ENCODE data around the gene L3MBTL4.

Gene L3MBTL4

GRCh38 chr18:6405237-6406074 is 9.3 kb downstream of the L3MBTL4 start:
- H3K27ac ChIP-seq: no peak overlapping the region
- no peak for TF ChIP-seq CTCF (IDR thresholded peaks at IDR 0.05; ENCODE audit: low read depth, low read length, missing control alignments)
- H3K36me3 ChIP-seq (replicated peaks): no peaks in the 10 kb centered on the region
- H3K4me3 ChIP-seq (ENCODE audit: low read depth, low read length): no peak overlapping the region
- peak; percentile 36 for DNase-seq
- in situ Hi-C loops (cut with HindIII; ENCODE audit: low pct_ligation_motif_present, low sequenced_read_pairs): no loop called here
- H3K27me3 ChIP-seq (replicated peaks): no peaks in the 10 kb centered on the region

- H3K27ac ChIP-seq: no peak overlapping the region
- no peaks in the 10 kb centered on the region for H3K36me3 ChIP-seq (replicated peaks)
- TF ChIP-seq CTCF (IDR thresholded peaks at IDR 0.05; ENCODE audit: low read depth, low read length, missing control alignments): no peak
- in situ Hi-C loops (cut with HindIII; ENCODE audit: low pct_ligation_motif_present, low sequenced_read_pairs): no loop called here
- DNase-seq: no peak
- H3K4me3 ChIP-seq (ENCODE audit: low read depth, low read length): no peak overlapping the region
- H3K27me3 ChIP-seq (replicated peaks): no peaks in the 10 kb centered on the region
These were observed 9.9 kb downstream of the L3MBTL4 start for GRCh38 chr18:6404834-6405233.

- H3K36me3 ChIP-seq (replicated peaks): no peaks in the 10 kb centered on the region
- no peak overlapping the region for H3K4me3 ChIP-seq (ENCODE audit: low read depth, low read length)
- no peak for DNase-seq
- H3K27ac ChIP-seq: no peak overlapping the region
- TF ChIP-seq CTCF (IDR thresholded peaks at IDR 0.05; ENCODE audit: low read depth, low read length, missing control alignments): peak; percentile 40
- no peaks in the 10 kb centered on the region for H3K27me3 ChIP-seq (replicated peaks)
- in situ Hi-C loops (cut with HindIII; ENCODE audit: low pct_ligation_motif_present, low sequenced_read_pairs): no loop called here
These were observed 13.0 kb downstream of the L3MBTL4 start for GRCh38 chr18:6401687-6402086.

- Histone ChIP-seq H3K36me3 (replicated peaks) (no peaks in the 10 kb centered on the region), H3K4me3 (ENCODE audit: low read depth, low read length) (no peak overlapping the region), H3K27me3 (replicated peaks) (no peaks in the 10 kb centered on the region), H3K27ac (no peak overlapping the region)
- no peak for TF ChIP-seq CTCF (IDR thresholded peaks at IDR 0.05; ENCODE audit: low read depth, low read length, missing control alignments)
- in situ Hi-C loops (cut with HindIII; ENCODE audit: low pct_ligation_motif_present, low sequenced_read_pairs): no loop called here
- no peak for DNase-seq
These were observed 14.9 kb downstream of the L3MBTL4 start for GRCh38 chr18:6399776-6400175.

GRCh38 chr18:6397931-6398566 is 16.7 kb downstream of the L3MBTL4 start:
- H3K36me3 ChIP-seq (replicated peaks): no peaks in the 10 kb centered on the region
- in situ Hi-C loops (cut with HindIII; ENCODE audit: low pct_ligation_motif_present, low sequenced_read_pairs): no loop called here
- DNase-seq: no peak
- no peak for TF ChIP-seq CTCF (IDR thresholded peaks at IDR 0.05; ENCODE audit: low read depth, low read length, missing control alignments)
- no peak overlapping the region for H3K4me3 ChIP-seq (ENCODE audit: low read depth, low read length)
- H3K27ac ChIP-seq: no peak overlapping the region
- H3K27me3 ChIP-seq (replicated peaks): no peaks in the 10 kb centered on the region
